HuH-7 (cell line): ENCODE data around the gene DTD2.

ENCODE experiments used
- DNase-seq: peaks from one replicate; pipeline ENCODE4 v3.0.0; 2011; ENCODE audit warnings: low spot score

The DTD2 gene

GRCh38 chr14:31405106-31405505 lies 52.2 kb downstream of the DTD2 start:
- DNase-seq = no peak

- no peak for DNase-seq
These were observed 53.6 kb downstream of the DTD2 start for GRCh38 chr14:31403707-31404106.

GRCh38 chr14:31402764-31403439 lies 54.4 kb downstream of the DTD2 start:
- DNase-seq = no peak

GRCh38 chr14:31401369-31401932 lies 55.9 kb downstream of the DTD2 start:
- DNase-seq = no peak

- DNase-seq = no peak
These were observed 57.2 kb downstream of the DTD2 start for GRCh38 chr14:31400031-31400638.
